ENCODE data around the gene CDH22. TPM values are rescaled to one million over a fixed set of nuclear protein-coding genes. Genes with fewer than 3 reads are reported as not detected.

The CDH22 gene
- total RNA-seq, 1 experiment from 2014 or later: not detected

DNA sequence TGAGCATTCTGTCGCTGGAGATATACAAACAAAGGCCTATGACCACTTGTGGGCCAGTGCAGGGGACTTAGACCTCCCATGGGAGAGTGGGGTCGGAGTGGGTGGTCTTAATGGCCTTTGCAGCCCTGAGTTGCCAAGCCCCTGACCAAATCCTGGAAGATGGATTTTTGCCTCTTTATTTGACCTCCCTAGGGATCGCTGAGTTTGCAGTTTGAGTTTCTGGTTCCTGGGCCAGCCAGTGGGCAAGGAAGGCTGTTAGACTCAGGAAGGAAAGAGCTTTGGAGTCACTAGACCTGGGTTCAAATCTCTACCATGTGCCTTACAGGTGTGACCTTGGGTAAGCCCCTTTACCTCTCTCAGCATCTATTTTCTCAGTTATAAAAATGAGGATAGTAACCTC is 96.0 kb downstream of the CDH22 start:
- H3K9me3 ChIP-seq (ENCODE audit: low read depth, low read length, poor library complexity, severe bottlenecking): no peaks in the 10 kb centered on the region
- H3K27ac ChIP-seq (ENCODE audit: low read depth, low read length, poor library complexity, severe bottlenecking): no peak overlapping the region
- intact Hi-C loops (cut with micrococcal nuclease; ENCODE audit: unreplicated experiment): no loop called here
- TF ChIP-seq, protein P1, sequence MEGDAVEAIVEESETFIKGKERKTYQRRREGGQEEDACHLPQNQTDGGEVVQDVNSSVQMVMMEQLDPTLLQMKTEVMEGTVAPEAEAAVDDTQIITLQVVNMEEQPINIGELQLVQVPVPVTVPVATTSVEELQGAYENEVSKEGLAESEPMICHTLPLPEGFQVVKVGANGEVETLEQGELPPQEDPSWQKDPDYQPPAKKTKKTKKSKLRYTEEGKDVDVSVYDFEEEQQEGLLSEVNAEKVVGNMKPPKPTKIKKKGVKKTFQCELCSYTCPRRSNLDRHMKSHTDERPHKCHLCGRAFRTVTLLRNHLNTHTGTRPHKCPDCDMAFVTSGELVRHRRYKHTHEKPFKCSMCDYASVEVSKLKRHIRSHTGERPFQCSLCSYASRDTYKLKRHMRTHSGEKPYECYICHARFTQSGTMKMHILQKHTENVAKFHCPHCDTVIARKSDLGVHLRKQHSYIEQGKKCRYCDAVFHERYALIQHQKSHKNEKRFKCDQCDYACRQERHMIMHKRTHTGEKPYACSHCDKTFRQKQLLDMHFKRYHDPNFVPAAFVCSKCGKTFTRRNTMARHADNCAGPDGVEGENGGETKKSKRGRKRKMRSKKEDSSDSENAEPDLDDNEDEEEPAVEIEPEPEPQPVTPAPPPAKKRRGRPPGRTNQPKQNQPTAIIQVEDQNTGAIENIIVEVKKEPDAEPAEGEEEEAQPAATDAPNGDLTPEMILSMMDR (conservative IDR thresholded peaks at IDR 0.05; ENCODE audit: low read depth, low read length): no peak
- no peak for TF ChIP-seq EZH2 (IDR thresholded peaks at IDR 0.05; ENCODE audit: borderline replicate concordance, low read depth, low read length, poor library complexity, severe bottlenecking)
- peaks cover 20% of the 10 kb centered on the region for H3K27me3 ChIP-seq (replicated peaks; ENCODE audit: insufficient read depth, low read depth, low read length, poor library complexity)
- ChIA-PET POLR2A (ENCODE audit: low non-redundant PET) (no interaction called here), CTCF (no interaction called here)
- no peak for DNase-seq (ENCODE audit: low spot score)
- H3K4me3 ChIP-seq (ENCODE audit: low read depth, low read length, poor library complexity, severe bottlenecking): no peak overlapping the region
- no TSS peak for BruUV-seq (replicated peaks)
- no peaks in the 10 kb centered on the region for H3K4me1 ChIP-seq (ENCODE audit: insufficient read depth, low read length, poor library complexity, severe bottlenecking)
- H3K36me3 ChIP-seq (ENCODE audit: insufficient read depth, low read length, poor library complexity, severe bottlenecking): no peaks in the 10 kb centered on the region

DNA sequence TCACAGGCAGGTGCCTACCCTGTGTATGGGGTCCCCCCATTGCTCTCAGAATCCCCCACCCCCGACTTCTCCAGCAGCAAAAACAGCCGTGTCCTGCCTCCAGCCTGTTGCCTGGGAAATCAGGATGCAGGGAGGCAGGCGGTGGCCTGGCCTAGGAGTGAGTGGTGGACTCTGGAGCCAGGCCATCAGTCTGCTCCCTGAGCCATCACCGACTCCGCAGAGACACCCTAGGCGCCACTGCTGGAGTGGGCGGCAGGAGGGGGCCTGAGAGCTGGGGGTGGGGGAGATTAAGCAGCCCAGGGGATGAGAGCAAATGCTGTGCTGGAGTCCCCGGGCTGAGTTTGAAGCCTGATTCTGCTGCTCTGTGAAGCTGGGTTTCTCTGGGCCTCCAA is 97.0 kb downstream of the CDH22 start:
- no peak for TF ChIP-seq EZH2 (IDR thresholded peaks at IDR 0.05; ENCODE audit: borderline replicate concordance, low read depth, low read length, poor library complexity, severe bottlenecking)
- TF ChIP-seq, protein P1 (conservative IDR thresholded peaks at IDR 0.05; ENCODE audit: low read depth, low read length): no peak
- Histone ChIP-seq H3K27ac (ENCODE audit: low read depth, low read length, poor library complexity, severe bottlenecking) (no peak overlapping the region), H3K4me1 (ENCODE audit: insufficient read depth, low read length, poor library complexity, severe bottlenecking) (no peaks in the 10 kb centered on the region), H3K27me3 (replicated peaks; ENCODE audit: insufficient read depth, low read depth, low read length, poor library complexity) (peaks cover 20% of the 10 kb centered on the region), H3K36me3 (ENCODE audit: insufficient read depth, low read length, poor library complexity, severe bottlenecking) (no peaks in the 10 kb centered on the region), H3K4me3 (ENCODE audit: low read depth, low read length, poor library complexity, severe bottlenecking) (no peak overlapping the region), H3K9me3 (ENCODE audit: low read depth, low read length, poor library complexity, severe bottlenecking) (no peaks in the 10 kb centered on the region)
- no peak for DNase-seq (ENCODE audit: low spot score)
- intact Hi-C loops (cut with micrococcal nuclease; ENCODE audit: unreplicated experiment): no loop called here
- POLR2A ChIA-PET (ENCODE audit: low non-redundant PET): no interaction called here
- CTCF ChIA-PET: no interaction called here
- BruUV-seq (replicated peaks): no TSS peak

DNA sequence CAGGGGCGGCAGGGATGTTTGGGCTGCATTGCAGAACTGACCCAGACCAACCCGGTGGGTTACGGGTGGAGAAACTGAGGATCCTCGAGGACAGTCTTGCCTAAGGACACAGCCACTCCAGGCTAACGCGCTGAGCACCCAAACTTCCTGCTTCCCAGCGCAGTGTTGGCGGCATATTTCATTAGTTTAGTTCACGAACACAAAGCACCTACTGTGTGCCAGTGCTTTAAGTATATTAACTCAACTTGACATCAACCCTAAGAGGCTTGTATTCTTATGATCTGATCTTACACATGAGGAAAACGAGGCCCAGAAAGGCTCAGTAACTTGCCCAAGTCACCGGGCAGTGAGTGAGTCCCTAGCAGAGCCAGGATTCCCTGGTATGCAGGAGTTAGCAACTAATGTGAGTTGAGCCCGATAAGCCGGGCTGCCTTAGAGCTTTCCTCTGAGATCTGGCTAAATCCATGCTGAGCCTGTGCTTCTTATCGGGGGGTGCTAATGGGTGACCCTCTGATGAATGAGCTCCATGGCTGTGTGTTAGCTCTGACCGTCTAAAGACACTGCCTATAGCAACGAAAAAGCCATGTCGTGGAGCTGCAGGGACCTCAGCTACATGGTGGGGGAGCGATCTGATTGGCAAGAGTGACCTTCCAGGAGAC is 97.5 kb downstream of the CDH22 start:
- H3K27ac ChIP-seq (ENCODE audit: low read depth, low read length, poor library complexity, severe bottlenecking): no peak overlapping the region
- H3K4me1 ChIP-seq (ENCODE audit: insufficient read depth, low read length, poor library complexity, severe bottlenecking): no peaks in the 10 kb centered on the region
- H3K9me3 ChIP-seq (ENCODE audit: low read depth, low read length, poor library complexity, severe bottlenecking): no peaks in the 10 kb centered on the region
- H3K4me3 ChIP-seq (ENCODE audit: low read depth, low read length, poor library complexity, severe bottlenecking): no peak overlapping the region
- no TSS peak for BruUV-seq (replicated peaks)
- H3K36me3 ChIP-seq (ENCODE audit: insufficient read depth, low read length, poor library complexity, severe bottlenecking): no peaks in the 10 kb centered on the region
- TF ChIP-seq EZH2 (IDR thresholded peaks at IDR 0.05; ENCODE audit: borderline replicate concordance, low read depth, low read length, poor library complexity, severe bottlenecking): no peak
- TF ChIP-seq, protein P1 (conservative IDR thresholded peaks at IDR 0.05; ENCODE audit: low read depth, low read length): no peak
- ChIA-PET POLR2A (ENCODE audit: low non-redundant PET) (no interaction called here), CTCF (no interaction called here)
- DNase-seq (ENCODE audit: low spot score): no peak
- intact Hi-C loops (cut with micrococcal nuclease; ENCODE audit: unreplicated experiment): no loop called here
- peaks cover 20% of the 10 kb centered on the region for H3K27me3 ChIP-seq (replicated peaks; ENCODE audit: insufficient read depth, low read depth, low read length, poor library complexity)

Data from A673 (cell line).